HS-5 (cell line): ENCODE results near the gene ADAMTS16.

Source experiments
- DNase-seq: peaks from one replicate; pipeline ENCODE4 v3.0.0-alpha.2; 2012; ENCODE audit warnings: low read depth

Gene ADAMTS16

GRCh38 chr5:5344606-5345005 is 204.5 kb downstream of the ADAMTS16 start:
- DNase-seq: no peak

- no peak for DNase-seq
Observed at GRCh38 chr5:5347442-5347841, 207.3 kb downstream of the ADAMTS16 start.

GRCh38 chr5:5348135-5348534 is 208.0 kb downstream of the ADAMTS16 start:
- no peak for DNase-seq

- DNase-seq: no peak
Observed at GRCh38 chr5:5348576-5348975, 208.4 kb downstream of the ADAMTS16 start.

- DNase-seq: no peak
Observed at GRCh38 chr5:5350101-5350500, 210.0 kb downstream of the ADAMTS16 start.

- no peak for DNase-seq
Observed at GRCh38 chr5:5351288-5351979, 211.3 kb downstream of the ADAMTS16 start.

GRCh38 chr5:5352675-5353074 is 212.5 kb downstream of the ADAMTS16 start:
- no peak for DNase-seq

- no peak for DNase-seq
Observed at GRCh38 chr5:5353681-5354080, 213.6 kb downstream of the ADAMTS16 start.

GRCh38 chr5:5356765-5357164 is 216.6 kb downstream of the ADAMTS16 start:
- DNase-seq: no peak

- no peak for DNase-seq
Observed at GRCh38 chr5:5359618-5360017, 219.5 kb downstream of the ADAMTS16 start.

- no peak for DNase-seq
Observed at GRCh38 chr5:5360363-5360940, 220.3 kb downstream of the ADAMTS16 start.

- no peak for DNase-seq
Observed at GRCh38 chr5:5360941-5361520, 220.9 kb downstream of the ADAMTS16 start.

- no peak for DNase-seq
Observed at GRCh38 chr5:5363045-5363444, 222.9 kb downstream of the ADAMTS16 start.

- DNase-seq: no peak
Observed at GRCh38 chr5:5364932-5365331, 224.8 kb downstream of the ADAMTS16 start.

GRCh38 chr5:5367739-5368138 is 227.6 kb downstream of the ADAMTS16 start:
- no peak for DNase-seq

GRCh38 chr5:5369051-5369605 is 229.0 kb downstream of the ADAMTS16 start:
- no peak for DNase-seq
